ENCODE data around the gene MYO7B.
"Not testable (repeated sequence)": the region's sequence is repeated elsewhere in the genome, so short reads cannot be mapped to it uniquely, and the experiment has no call there.

- not testable (repeated sequence) for TF ChIP-seq EZH2 (IDR thresholded peaks at IDR 0.05); POLR2AphosphoS5 (IDR thresholded peaks at IDR 0.05; ENCODE audit: borderline replicate concordance, low read depth, low read length); FOXP2 (optimal IDR thresholded peaks at IDR 0.05; ENCODE audit: control extremely low read depth, extremely low read length, insufficient read depth)
These were observed 11.2 kb upstream of the MYO7B start for GRCh38 chr2:127524198-127524834.

Data from SK-N-MC (cell line).